ENCODE results near the gene MPC1L.

Gene MPC1L

GRCh38 chrX:40628506-40628905 lies 5.3 kb downstream of the MPC1L start:
- DNase-seq (ENCODE audit: low read depth), result no peak

DNA sequence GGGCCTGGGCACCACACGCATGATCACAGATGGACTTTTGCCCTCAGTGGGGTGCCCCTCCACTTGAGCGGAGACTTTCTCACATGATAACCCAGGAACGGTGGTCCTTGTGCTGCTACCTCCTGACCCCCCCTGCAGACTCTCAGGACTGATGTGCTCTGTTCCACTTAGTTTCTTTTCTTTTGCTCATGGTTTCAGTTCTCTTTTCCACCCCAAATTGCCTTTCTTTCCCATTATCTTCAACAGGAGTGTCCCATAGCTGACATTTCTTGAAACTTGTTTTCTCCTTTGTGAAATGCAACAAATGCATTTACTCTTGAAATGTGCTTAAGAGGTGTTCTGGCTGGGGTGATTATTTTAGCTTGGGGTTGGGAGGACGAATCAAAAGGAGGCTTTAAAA lies 9.0 kb downstream of the MPC1L start:
- DNase-seq (ENCODE audit: low read depth), result no peak

- no peak for DNase-seq (ENCODE audit: low read depth)
Observed at GRCh38 chrX:40637687-40638086, 14.5 kb downstream of the MPC1L start.

DNA sequence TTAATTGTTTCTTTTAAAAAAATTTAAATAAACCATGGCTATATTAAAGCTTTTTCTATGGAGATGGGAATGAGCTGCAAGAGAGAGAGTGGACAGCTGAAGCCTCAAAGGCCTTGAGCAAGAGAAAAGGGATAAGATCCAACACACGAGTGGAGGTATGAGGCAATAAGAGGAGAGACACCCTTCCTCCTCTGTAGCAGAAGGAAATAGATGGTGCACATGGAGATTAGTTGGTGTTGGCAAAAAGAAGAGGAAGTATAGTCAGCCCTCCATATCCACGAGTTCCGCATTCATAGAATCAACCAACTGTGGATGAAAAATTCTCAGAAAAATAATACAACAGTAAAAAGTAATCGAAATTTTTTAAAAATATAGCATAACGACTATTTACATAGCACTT lies 20.9 kb downstream of the MPC1L start:
- no peak for DNase-seq (ENCODE audit: low read depth)

- DNase-seq (ENCODE audit: low read depth), result no peak
Observed at GRCh38 chrX:40644821-40645358, 21.7 kb downstream of the MPC1L start.

DNA sequence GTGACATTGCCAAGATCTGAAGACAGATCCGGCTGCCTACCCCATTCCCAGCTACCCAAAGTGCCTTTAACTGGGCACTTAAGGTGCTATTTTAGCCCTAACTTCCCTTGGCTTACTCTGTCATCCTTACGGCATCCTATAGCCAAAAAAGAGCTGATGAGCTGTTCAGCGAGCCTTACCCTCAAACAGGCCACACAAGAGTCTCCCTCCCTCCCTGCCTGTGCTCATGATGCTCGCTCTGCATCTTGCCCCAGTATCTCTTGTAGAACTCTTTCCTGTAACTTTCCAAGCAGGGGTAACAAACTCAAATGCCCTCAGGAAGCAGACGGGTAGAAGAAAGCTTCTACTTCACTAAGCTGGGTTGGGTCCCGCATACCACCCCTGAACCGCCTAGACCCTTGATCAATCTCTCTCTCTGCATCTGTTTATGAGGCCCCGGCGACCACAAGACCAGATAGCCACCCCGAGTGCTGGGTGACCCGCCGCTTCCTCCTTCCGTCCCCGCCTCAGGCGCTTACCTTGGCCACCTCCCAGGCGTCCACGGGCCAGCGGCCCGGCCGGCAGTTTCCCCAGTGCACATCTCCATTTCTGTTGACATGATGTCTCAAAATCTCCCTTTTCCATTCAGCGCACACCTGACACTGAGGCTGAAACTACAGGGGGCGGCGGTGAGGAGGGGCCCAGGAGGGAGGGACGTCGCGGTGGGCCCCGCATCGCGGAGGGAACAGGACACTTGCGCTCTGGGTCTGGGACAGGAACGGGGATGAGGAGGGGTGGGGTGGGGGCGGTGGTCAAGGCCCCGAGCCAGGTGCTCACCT lies 23.5 kb downstream of the MPC1L start:
- no peak for DNase-seq (ENCODE audit: low read depth)

GRCh38 chrX:40647307-40648197 lies 24.3 kb downstream of the MPC1L start, which contains the start of gene CXorf38:
CXorf38 (minus strand) TSS chrX:40647561; CDS start chrX:40647520, 41 bp downstream.
- DNase-seq (ENCODE audit: low read depth), result peak; percentile 97

- DNase-seq (ENCODE audit: low read depth), result peak; percentile 61
Observed at GRCh38 chrX:40651620-40652223, 28.5 kb downstream of the MPC1L start.

GRCh38 chrX:40652664-40653063 lies 29.4 kb downstream of the MPC1L start:
- no peak for DNase-seq (ENCODE audit: low read depth)

DNA sequence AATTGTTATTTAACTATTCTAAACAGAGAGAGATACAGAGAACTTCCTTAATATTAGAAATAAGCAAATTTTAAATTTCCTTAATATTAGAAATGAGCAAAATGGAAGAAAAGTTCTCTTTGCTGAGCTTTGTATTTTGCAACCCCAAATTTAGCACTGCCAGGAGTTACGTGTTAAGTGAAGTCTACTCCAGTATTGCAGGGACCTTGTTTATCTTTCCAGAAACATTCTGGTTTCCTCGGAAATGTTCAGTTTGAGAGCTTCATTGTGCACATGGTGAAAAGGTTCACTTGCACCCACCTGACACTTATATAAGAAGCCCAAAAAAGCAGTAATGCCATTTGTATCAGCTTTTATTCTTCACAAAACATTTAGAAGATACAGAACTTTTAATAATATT lies 30.3 kb downstream of the MPC1L start:
- no peak for DNase-seq (ENCODE audit: low read depth)

GRCh38 chrX:40660381-40660780 lies 37.2 kb downstream of the MPC1L start:
- no peak for DNase-seq (ENCODE audit: low read depth)

GRCh38 chrX:40661489-40661888 lies 38.3 kb downstream of the MPC1L start:
- no peak for DNase-seq (ENCODE audit: low read depth)

GRCh38 chrX:40663078-40663740 lies 40.0 kb downstream of the MPC1L start:
- no peak for DNase-seq (ENCODE audit: low read depth)

GRCh38 chrX:40663880-40664630 lies 40.8 kb downstream of the MPC1L start:
- no peak for DNase-seq (ENCODE audit: low read depth)

GRCh38 chrX:40671126-40671525 lies 47.9 kb downstream of the MPC1L start:
- no peak for DNase-seq (ENCODE audit: low read depth)

Measured in stimulated activated CD8-positive, alpha-beta memory T cell treated with anti-CD3 and anti-CD28 coated beads, Interleukin-4, amount 100 ng/mL, for 24 hours (primary cell).